Hippocampal formation (tissue), 2 donors: ENCODE data around the gene SPRY2.
"Not testable (repeated sequence)": the region's sequence is repeated elsewhere in the genome, so short reads cannot be mapped to it uniquely, and the experiment has no call there.

Source experiments
- DNase-seq, 2 donors: peaks; one replicate each; lab custom pipeline; 2025; lab: John Stamatoyannopoulos, UW

SPRY2 gene

GRCh38 chr13:80341101-80341755 is at the start of gene SPRY2:
TSS of gene SPRY2 (minus strand) at chr13:80341126. CDS start at chr13:80337705, 3,421 bp downstream.
- DNase-seq = peak; percentile 92 to 95

- DNase-seq = no peak
These were observed 49.4 kb upstream of the SPRY2 start for GRCh38 chr13:80390338-80390737.

- DNase-seq = no peak
These were observed 48.4 kb upstream of the SPRY2 start for GRCh38 chr13:80389073-80390038.

- no peak for DNase-seq
These were observed 47.6 kb upstream of the SPRY2 start for GRCh38 chr13:80388506-80388905.

GRCh38 chr13:80386592-80386991 is 45.7 kb upstream of the SPRY2 start:
- no peak for DNase-seq

GRCh38 chr13:80386002-80386401 is 45.1 kb upstream of the SPRY2 start:
- DNase-seq = no peak

- no peak for DNase-seq
These were observed 41.6 kb upstream of the SPRY2 start for GRCh38 chr13:80382576-80382975.

- no peak for DNase-seq
These were observed 38.3 kb upstream of the SPRY2 start for GRCh38 chr13:80379245-80379644.

- no peak for DNase-seq
These were observed 35.6 kb upstream of the SPRY2 start for GRCh38 chr13:80376554-80376953.

GRCh38 chr13:80374901-80375300 is 34.0 kb upstream of the SPRY2 start:
- no peak for DNase-seq

- DNase-seq = no peak
These were observed 33.5 kb upstream of the SPRY2 start for GRCh38 chr13:80374444-80374843.

GRCh38 chr13:80371840-80372509 is 31.0 kb upstream of the SPRY2 start:
- DNase-seq = no peak

GRCh38 chr13:80367473-80367872 is 26.5 kb upstream of the SPRY2 start:
- DNase-seq = no peak

GRCh38 chr13:80363890-80364503 is 23.1 kb upstream of the SPRY2 start:
- peak in 1 of 2 donors; percentile 47 for DNase-seq

- no peak for DNase-seq
These were observed 21.6 kb upstream of the SPRY2 start for GRCh38 chr13:80362481-80362880.

GRCh38 chr13:80361883-80362327 is 21.0 kb upstream of the SPRY2 start:
- peak; percentile 9 to 33 for DNase-seq

- no peak for DNase-seq
These were observed 20.4 kb upstream of the SPRY2 start for GRCh38 chr13:80361298-80361697.

- no peak for DNase-seq
These were observed 19.5 kb upstream of the SPRY2 start for GRCh38 chr13:80360453-80360800.

GRCh38 chr13:80359778-80360452 is 19.0 kb upstream of the SPRY2 start:
- no peak for DNase-seq

GRCh38 chr13:80359414-80359777 is 18.5 kb upstream of the SPRY2 start:
- DNase-seq = no peak

GRCh38 chr13:80355496-80356094 is 14.7 kb upstream of the SPRY2 start:
- DNase-seq = not testable (repeated sequence)
